Right ventricle myocardium superior (tissue), 1 donor: Measurements from ENCODE around the gene ARSI. TPM values are rescaled to one million over a fixed set of nuclear protein-coding genes. Genes with fewer than 3 reads are reported as not detected.
"Not testable (repeated sequence)": the region's sequence is repeated elsewhere in the genome, so short reads cannot be mapped to it uniquely, and the experiment has no call there.

Source experiments
- ATAC-seq: fragments of 200-7000 bp; cut with Tn5 transposase; one replicate; pipeline ENCODE4 v1.9.1; 2020; ENCODE audit warnings: mild to moderate bottlenecking; ENCODE audit not compliant: poor library complexity
- DNase-seq: peaks from one replicate; pipeline ENCODE4 v3.0.0-alpha.2; 2020
- intact Hi-C: fragments of 100-400 bp; cut with DNase I; formaldehyde crosslinking; loops from one replicate; pipeline ENCODE4 v1.11.2; 2022
- total RNA-seq: library from RNA; stranded (reverse); fragmentation: NEBNext Ultra II Directional; extraction: Animal tissue kit (Norgen Biotek cat#: 25700); gene quantifications from one replicate; pipeline ENCODE4 v1.2.1, GENCODE V29; 2021
- donor health status: DM: no; HTN: yes; CAD: no; lungs with severe emphysema.

Gene ARSI
- total RNA-seq, 1 donor from 2014 or later: 0.38 TPM

GRCh38 chr5:150256410-150257064 lies 46.2 kb downstream of the ARSI start:
- intact Hi-C loops: no loop called here
- DNase-seq: peak; percentile 33
- no peak for ATAC-seq

- no peak for ATAC-seq
- no peak for DNase-seq
- intact Hi-C loops: no loop called here
These were observed 46.9 kb downstream of the ARSI start for GRCh38 chr5:150255659-150256409.

DNA sequence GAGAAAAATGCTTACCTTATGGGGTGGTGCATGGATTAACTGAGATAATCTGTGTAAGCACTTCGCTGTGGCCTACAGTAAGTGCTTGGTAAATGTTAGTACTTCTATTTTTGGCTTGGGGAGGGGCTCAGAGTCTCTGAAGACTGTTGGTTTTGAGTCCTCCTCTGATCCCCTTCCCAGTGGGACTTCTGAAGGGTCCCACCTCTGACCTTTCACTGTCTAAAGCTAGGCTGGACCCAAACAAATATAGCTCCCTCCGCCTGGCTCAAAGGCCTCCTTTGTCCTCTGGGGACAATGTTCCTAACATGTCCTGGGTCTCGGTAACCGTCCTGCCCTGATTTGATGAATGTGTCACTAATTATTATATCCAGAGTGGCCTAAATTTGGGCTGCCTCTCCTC lies 47.9 kb downstream of the ARSI start:
- DNase-seq (peak; percentile 21), ATAC-seq (peak; percentile 19)
- intact Hi-C loops: no loop called here

DNA sequence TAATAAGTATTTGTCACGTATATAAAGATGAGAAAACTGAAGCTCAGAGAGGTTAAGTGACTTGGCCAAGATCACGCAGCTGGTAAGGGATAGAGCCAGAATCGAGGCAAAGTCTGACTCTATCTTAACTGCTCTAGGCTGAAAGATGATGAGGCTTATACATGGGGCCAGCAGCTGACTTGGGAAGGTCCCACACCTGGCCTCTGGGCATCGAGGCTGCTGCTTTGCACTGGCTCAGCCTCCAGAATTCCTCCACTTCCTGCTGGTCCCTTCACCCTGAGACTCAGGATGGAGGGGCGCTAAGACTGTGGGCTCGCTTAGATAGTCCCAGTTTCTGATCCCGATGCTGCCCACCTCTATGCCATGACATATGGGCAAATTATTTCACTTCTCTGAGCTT lies 48.3 kb downstream of the ARSI start:
- ATAC-seq (no peak), DNase-seq (peak; percentile 25)
- intact Hi-C loops: no loop called here

GRCh38 chr5:150253416-150254208 lies 49.1 kb downstream of the ARSI start:
- DNase-seq: no peak
- intact Hi-C loops: no loop called here
- no peak for ATAC-seq

DNA sequence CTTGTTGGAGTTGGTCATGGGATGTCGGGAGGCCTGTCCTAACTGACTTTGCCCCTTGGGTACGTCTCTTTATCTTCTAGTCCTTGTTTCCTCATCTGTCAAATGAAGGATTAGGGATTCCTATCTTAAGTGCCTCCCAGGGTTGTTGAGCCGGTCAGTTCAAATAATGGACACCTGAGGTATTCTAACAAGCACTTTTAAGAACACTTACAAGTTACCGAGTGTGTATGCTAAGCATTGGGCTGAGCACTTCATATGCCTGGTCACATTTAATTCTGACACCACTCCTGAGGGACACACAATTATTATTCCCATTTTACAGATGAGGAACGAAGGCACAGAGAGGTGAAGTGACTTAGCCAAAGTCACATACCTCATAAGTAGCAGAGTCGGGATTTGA lies 50.2 kb downstream of the ARSI start:
- intact Hi-C loops: no loop called here
- ATAC-seq (no peak), DNase-seq (no peak)

DNA sequence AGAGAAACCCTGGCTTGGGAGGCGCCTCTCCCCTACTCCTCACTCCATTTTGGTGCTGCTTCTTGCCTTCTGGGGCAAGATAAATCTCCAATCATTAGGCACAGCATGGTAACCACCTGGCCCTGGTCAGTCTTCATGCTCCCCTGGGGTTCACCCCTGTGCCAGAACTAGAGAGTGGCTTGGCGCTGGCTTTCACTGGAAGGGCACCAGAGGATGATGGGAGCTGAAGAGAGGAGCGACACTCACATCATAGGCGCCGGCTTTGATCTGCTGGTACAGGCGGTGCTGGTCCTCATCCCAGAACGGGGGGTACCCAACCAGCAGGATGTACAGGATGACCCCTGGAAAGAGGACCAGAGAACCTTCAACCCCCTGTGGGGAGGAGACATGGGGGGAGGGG lies 51.2 kb downstream of the ARSI start:
- DNase-seq (no peak), ATAC-seq (no peak)
- intact Hi-C loops: no loop called here

GRCh38 chr5:150249744-150250143 lies 53.0 kb downstream of the ARSI start:
- intact Hi-C loops: no loop called here
- no peak for ATAC-seq
- DNase-seq: no peak

DNA sequence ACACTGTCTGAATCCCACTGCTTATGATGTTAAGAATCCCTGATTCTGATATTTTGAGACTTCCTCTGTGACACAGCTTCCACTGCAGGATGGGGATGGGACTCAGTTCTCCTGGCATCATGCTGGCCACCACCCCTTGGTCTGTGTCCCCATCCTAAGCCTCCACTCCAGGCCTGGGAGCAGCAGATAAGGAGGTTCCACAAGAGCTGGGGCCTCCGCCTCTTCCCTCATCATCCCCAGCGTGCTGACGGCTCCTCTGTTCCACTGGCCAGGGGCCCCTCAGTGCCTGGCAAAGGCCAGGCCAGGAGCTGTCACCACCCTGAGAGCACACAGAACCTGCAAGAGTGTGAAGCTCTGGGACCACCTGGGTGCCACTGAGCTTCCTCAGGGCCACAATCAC lies 53.8 kb downstream of the ARSI start:
- intact Hi-C loops: no loop called here
- DNase-seq (no peak), ATAC-seq (no peak)

- ATAC-seq, intact Hi-C loops, DNase-seq: not testable (repeated sequence)
These were observed 54.2 kb downstream of the ARSI start for GRCh38 chr5:150248493-150248892.

DNA sequence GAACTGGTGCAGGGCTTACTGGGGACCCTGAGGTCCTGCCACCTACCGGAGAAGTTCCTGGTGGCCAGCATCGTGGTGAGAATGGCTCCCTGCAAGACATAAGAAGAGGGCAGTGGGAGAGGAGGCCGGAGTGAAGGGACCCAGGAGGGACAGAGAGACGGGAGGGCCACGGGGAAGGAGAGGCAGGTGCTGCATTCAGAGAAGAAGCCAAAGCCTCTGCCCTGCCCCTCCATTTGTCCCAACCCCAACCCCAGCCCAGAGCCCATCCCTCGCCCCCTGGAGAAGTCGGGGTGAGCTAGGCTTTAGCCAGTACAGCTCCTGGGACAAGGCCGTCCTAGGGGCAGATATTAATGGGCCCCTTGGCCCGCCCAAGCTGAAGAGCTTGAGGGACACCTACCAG lies 55.0 kb downstream of the ARSI start:
- ATAC-seq: no peak
- intact Hi-C loops: no loop called here
- DNase-seq: peak; percentile 22

GRCh38 chr5:150246835-150247234 lies 55.9 kb downstream of the ARSI start:
- DNase-seq (no peak), ATAC-seq (peak; percentile 18)
- intact Hi-C loops: no loop called here

DNA sequence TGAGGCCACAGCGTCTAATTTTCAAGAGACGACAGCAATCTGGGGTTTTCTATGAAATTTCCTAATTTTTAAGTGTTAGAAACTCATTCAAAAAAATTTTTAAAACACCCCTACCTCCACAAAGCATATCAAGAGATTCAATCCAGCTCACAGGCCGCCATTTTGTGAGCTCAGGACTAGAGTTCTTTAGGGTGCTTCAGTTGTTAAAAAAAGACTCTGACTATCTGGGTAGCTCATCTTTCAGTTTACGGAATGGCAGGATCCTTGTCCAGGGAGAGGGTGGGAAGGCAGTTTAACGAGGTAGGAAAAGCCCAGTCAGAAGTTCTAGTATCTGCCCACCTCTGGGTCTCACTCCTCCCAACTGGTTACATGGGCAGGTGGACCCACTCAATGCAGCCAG lies 56.3 kb downstream of the ARSI start:
- ATAC-seq (no peak), DNase-seq (peak; percentile 22)
- intact Hi-C loops: no loop called here

Other genes starting within 250 kb of the ARSI start
- 19.5 TPM for gene CSF1R, start 216.4 kb downstream of the ARSI start, total RNA-seq
- 47.0 TPM for gene PDGFRB, start 147.1 kb downstream of the ARSI start, total RNA-seq
- gene CDX1, start 136.1 kb downstream of the ARSI start, total RNA-seq: not detected
- not detected for gene SLC6A7, start 112.8 kb downstream of the ARSI start, total RNA-seq
- gene CAMK2A, start 13.1 kb downstream of the ARSI start, total RNA-seq: 17.1 TPM
- gene TCOF1, start 54.8 kb upstream of the ARSI start, total RNA-seq: 17.3 TPM
- 263 TPM for gene CD74, start 110.0 kb upstream of the ARSI start, total RNA-seq
- gene RPS14, start 146.8 kb upstream of the ARSI start, total RNA-seq: 1,133 TPM
- 50.8 TPM for gene NDST1, start 205.2 kb upstream of the ARSI start, total RNA-seq